ENCODE measurements around the gene AGBL3. TPM values are rescaled to one million over a fixed set of nuclear protein-coding genes. Genes with fewer than 3 reads are reported as not detected.
A peak's percentile ranks its signal among the peaks of the same experiment; 100 is the strongest.

AGBL3 gene
- total and polyA plus RNA-seq, 9 of the 15 experiments (the other 6 are each of a cell fraction or from before 2014, with no cell fraction given) = 0.54 to 2.9 (median 1.7) TPM

DNA sequence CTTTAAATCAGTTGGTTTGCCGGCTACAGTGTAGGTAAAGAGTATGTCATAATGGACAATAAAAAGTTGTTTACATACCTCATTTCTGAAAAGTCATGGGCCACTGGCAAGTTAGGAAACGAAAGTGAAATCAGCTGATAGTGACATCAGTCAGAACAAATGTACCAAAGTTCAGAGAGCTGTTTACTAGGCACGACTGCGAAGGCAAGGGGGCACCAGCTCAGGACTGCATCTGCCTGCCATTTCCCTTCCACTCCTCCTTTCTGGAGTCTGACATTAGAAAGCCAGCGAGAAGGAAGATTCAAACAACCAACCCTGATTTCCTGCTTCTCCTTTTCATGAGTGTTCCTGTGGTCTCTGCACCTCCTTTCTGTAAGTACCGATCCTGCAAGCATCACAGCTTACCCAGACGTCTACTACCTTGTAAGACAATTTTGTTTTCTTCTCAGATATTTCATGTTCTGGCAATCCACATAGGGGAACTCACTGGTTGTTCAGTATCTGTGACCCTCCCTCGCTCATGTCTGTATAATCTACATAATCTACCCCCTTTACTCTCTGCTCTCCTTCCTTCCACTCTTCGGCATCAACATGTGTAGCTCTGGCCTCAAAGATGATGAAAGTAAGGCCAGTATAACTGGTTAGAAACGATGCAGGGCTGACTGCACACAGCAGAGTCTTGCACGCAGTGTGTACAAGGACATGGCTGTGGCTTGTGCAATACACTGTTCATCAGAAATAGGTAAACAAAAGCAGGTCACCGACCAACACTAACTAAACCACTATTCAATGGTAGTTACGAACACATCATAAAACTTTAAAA is 161.8 kb downstream of the AGBL3 start, which contains the start of gene TMEM140 (continued):
- TF ChIP-seq VEZF1 (CRISPR knock-in tag; IDR thresholded peaks at IDR 0.05) (no peak; the same call in 1 of the 2 replicates), CUX1 (CRISPR knock-in tag; IDR thresholded peaks at IDR 0.05) (0 out of 2 replicates have a peak, but pooled peaks have one; percentile 19), RBBP5 (IDR thresholded peaks at IDR 0.05; ENCODE audit: borderline replicate concordance, insufficient read depth, low read length, poor library complexity, severe bottlenecking) (peak; percentile 39), THAP7 (CRISPR knock-in tag; IDR thresholded peaks at IDR 0.05) (no peak), ELF2 (CRISPR knock-in tag; IDR thresholded peaks at IDR 0.05) (peak; percentile 78), FOS (IDR thresholded peaks at IDR 0.05; ENCODE audit: extremely low read depth, insufficient read length) (no peak), MTA1 (IDR thresholded peaks at IDR 0.05; ENCODE audit: borderline replicate concordance) (peak; percentile 16; the same call in 1 of the 2 replicates), PTRF (tag; IDR thresholded peaks at IDR 0.05) (no peak), MEF2A (IDR thresholded peaks at IDR 0.05; ENCODE audit: control insufficient read depth, low read depth, low read length) (no peak), HOXB6 (CRISPR knock-in tag; IDR thresholded peaks at IDR 0.05; ENCODE audit: borderline replicate concordance) (peak; percentile 78; the same call in 1 of the 2 replicates), BRD9 (IDR thresholded peaks at IDR 0.05; ENCODE audit: low read depth, partially characterized antibody) (no peak)
- TF ChIP-seq, protein P1, sequence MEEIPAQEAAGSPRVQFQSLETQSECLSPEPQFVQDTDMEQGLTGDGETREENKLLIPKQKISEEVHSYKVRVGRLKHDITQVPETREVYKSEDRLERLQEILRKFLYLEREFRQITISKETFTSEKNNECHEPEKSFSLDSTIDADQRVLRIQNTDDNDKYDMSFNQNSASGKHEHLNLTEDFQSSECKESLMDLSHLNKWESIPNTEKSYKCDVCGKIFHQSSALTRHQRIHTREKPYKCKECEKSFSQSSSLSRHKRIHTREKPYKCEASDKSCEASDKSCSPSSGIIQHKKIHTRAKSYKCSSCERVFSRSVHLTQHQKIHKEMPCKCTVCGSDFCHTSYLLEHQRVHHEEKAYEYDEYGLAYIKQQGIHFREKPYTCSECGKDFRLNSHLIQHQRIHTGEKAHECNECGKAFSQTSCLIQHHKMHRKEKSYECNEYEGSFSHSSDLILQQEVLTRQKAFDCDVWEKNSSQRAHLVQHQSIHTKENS (CRISPR knock-in tag; IDR thresholded peaks at IDR 0.05) = no peak
